Lower lobe of right lung (tissue), 2 donors: ENCODE measurements around the gene GPC6. TPM values are rescaled to one million over a fixed set of nuclear protein-coding genes. Genes with fewer than 3 reads are reported as not detected.
A peak's percentile ranks its signal among the peaks of the same experiment; 100 is the strongest.
"Not testable (repeated sequence)": the region's sequence is repeated elsewhere in the genome, so short reads cannot be mapped to it uniquely, and the experiment has no call there.

ENCODE experiments used
- ATAC-seq, 2 donors: fragments of 200-7000 bp; cut with Tn5 transposase; one replicate each; pipeline ENCODE4 v1.9.1; 2020 to 2022; ENCODE audit warnings: mild to moderate bottlenecking in 2 of 2, moderate library complexity in 2 of 2
- DNase-seq: peaks from one replicate; pipeline ENCODE4 v3.0.0-alpha.2; 2020
- H3K27ac ChIP-seq: fragments of 200-600 bp; one replicate; pipeline ENCODE4 v1.8.0; 2022
- H3K27me3 ChIP-seq: fragments of 200-600 bp; one replicate; pipeline ENCODE4 v1.8.0; 2022; ENCODE audit warnings: low read depth
- H3K36me3 ChIP-seq: fragments of 200-600 bp; one replicate; pipeline ENCODE4 v1.8.0; 2022; ENCODE audit warnings: mild to moderate bottlenecking
- H3K4me1 ChIP-seq: fragments of 200-600 bp; one replicate; pipeline ENCODE4 v1.8.0; 2022
- H3K4me3 ChIP-seq: fragments of 200-600 bp; one replicate; pipeline ENCODE4 v1.8.0; 2022; ENCODE audit warnings: mild to moderate bottlenecking
- H3K9me3 ChIP-seq: fragments of 200-600 bp; one replicate; pipeline ENCODE4 v1.8.0; 2022
- CTCF ChIP-seq: fragments of 200-600 bp; IDR thresholded peaks from one replicate; pipeline ENCODE4 v1.8.0; 2022; ENCODE audit warnings: antibody characterized with exemption, mild to moderate bottlenecking
- intact Hi-C: fragments of 100-400 bp; cut with DNase I; formaldehyde crosslinking; loops from one replicate; pipeline ENCODE4 v1.11.0; 2022
- total RNA-seq: library from RNA; stranded (reverse); fragmentation: NEBNext Ultra II Directional; extraction: Animal tissue kit (Norgen Biotek cat#: 25700); gene quantifications from one replicate; pipeline ENCODE4 v1.2.1, GENCODE V29; 2021
- donor health status: DM: no; HTN: yes; CAD: no; lungs with severe emphysema.

GPC6 gene
- total RNA-seq, 1 donor from 2014 or later: 5.5 TPM

DNA sequence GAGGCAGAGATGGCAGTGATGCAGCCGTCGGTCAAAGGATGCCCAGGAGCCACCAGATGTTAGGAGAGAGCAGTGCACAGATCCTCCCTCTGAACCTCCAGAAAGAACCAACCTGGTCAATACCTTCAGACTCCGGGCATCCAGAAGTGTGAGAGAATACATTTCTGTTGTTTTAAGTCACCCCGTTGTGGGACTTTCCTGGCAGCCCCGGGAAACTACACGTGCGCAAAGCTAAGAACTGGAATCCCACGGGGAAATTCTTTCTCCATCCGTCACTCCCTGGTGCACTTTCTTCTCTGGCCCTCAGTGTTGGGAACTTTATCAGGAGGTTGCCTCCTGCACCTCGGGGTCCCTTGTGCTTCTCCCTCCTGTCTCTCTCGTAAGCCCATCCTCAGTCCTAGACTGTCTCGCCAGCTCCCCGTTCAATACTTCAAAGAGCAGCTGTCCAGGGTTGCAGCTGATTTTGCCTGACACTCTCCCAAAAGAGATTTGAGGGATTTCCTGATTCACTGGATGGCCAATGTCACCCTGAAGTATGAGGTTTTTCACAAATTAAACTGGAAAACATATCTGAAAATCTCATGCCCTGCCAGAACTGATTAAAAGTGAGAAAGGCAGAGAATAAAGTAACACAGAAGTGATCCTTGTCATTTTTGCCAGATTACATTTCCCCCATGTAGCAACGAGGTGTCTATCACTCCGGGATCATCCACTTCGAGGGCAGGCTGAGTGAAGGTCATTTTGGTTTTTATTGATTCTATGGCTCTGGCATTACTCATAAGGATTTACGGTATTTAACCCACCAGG, 1116.0 kb downstream of the GPC6 start:
- Histone ChIP-seq H3K36me3 (no peaks in the 10 kb centered on the region), H3K27ac (no peak overlapping the region), H3K4me1 (no peaks in the 10 kb centered on the region), H3K9me3 (no peaks in the 10 kb centered on the region), H3K4me3 (no peak overlapping the region), H3K27me3 (no peaks in the 10 kb centered on the region)
- DNase-seq (no peak), ATAC-seq (no peak)
- intact Hi-C loops: no loop called here
- no peak for TF ChIP-seq CTCF

DNA sequence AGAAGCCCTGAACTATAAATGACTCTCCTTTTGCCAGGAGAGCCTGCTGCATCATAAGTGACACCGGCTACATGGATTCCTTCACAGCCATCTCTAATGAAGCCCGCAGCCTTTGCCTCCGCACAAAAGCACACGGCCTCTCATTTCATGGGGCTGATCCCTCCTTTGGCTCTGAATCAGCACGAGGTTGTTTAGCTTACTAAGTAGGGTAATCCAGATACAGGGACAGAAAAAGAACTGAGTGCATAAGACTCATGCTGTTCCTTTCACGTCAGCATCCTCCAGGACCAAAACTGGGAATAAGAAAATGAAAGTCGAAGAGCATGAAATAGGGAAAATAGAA, 1116.6 kb downstream of the GPC6 start:
- ATAC-seq (no peak), DNase-seq (no peak)
- H3K9me3 ChIP-seq: no peaks in the 10 kb centered on the region
- intact Hi-C loops: no loop called here
- H3K36me3 ChIP-seq: no peaks in the 10 kb centered on the region
- TF ChIP-seq CTCF: no peak
- H3K27me3 ChIP-seq: no peaks in the 10 kb centered on the region
- H3K27ac ChIP-seq: no peak overlapping the region
- no peak overlapping the region for H3K4me3 ChIP-seq
- no peaks in the 10 kb centered on the region for H3K4me1 ChIP-seq

GRCh38 chr13:94343687-94344086, 1117.1 kb downstream of the GPC6 start:
- H3K36me3 ChIP-seq, H3K4me3 ChIP-seq, DNase-seq, H3K4me1 ChIP-seq, H3K9me3 ChIP-seq, intact Hi-C loops, ATAC-seq, H3K27me3 ChIP-seq, H3K27ac ChIP-seq: not testable (repeated sequence)

DNA sequence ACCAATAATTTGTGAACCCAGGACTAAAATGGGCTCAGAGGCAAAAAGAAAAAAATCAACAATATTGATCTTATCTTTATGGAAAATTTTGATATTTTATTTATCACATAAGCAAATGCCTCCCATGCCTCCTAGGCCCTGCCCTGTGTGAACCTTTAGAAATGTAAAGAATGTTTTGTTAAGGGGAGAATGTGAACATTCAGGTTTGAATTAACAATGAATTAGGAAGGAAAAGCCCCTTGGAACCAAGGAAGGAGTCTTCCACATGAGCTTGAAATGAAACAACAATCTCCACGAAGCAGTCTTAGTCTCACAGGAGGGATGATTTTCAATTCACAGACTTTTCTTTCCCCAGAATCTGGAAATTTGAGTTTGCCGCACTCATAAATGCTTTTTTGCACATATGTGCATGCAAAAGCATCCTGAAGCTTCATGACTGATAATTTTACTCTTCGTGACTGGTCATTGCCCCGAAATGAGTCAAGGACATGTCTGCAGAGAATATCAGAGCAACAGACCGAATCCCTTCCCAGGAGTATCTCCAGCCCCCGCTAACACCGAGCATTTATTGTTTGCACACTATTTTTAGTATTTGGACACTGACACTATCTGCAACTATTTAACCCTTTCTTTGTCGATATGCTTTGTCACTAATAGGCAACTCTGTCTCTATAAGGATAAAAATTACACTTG, 1117.7 kb downstream of the GPC6 start:
- no peak for DNase-seq
- intact Hi-C loops: no loop called here
- H3K4me3 ChIP-seq: no peak overlapping the region
- no peak for TF ChIP-seq CTCF
- H3K27me3 ChIP-seq: no peaks in the 10 kb centered on the region
- no peaks in the 10 kb centered on the region for H3K36me3 ChIP-seq
- no peak overlapping the region for H3K27ac ChIP-seq
- no peaks in the 10 kb centered on the region for H3K9me3 ChIP-seq
- no peak for ATAC-seq
- H3K4me1 ChIP-seq: no peaks in the 10 kb centered on the region

- peak; percentile 39 to 59 for ATAC-seq
- no peak for TF ChIP-seq CTCF
- no peak overlapping the region for H3K27ac ChIP-seq
- intact Hi-C loops: no loop called here
- no peaks in the 10 kb centered on the region for H3K36me3 ChIP-seq
- H3K27me3 ChIP-seq: no peaks in the 10 kb centered on the region
- no peaks in the 10 kb centered on the region for H3K4me1 ChIP-seq
- no peak overlapping the region for H3K4me3 ChIP-seq
- no peaks in the 10 kb centered on the region for H3K9me3 ChIP-seq
- no peak for DNase-seq
Observed at GRCh38 chr13:94345374-94346195, 1119.0 kb downstream of the GPC6 start.
